NCI-H1048 (cell line): ENCODE results near the gene GAMT.
"Not testable (repeated sequence)": the region's sequence is repeated elsewhere in the genome, so short reads cannot be mapped to it uniquely, and the experiment has no call there.

Experiments
- DNase-seq: peaks from one replicate; lab custom pipeline; 2025; lab: John Stamatoyannopoulos, UW

GAMT gene

GRCh38 chr19:1401138-1401888 is at the start of gene GAMT:
TSS of gene GAMT (minus strand) at chr19:1401542. CDS start at chr19:1401476, 66 bp downstream.
- no peak for DNase-seq

- no peak for DNase-seq
These were observed 48.4 kb upstream of the GAMT start, which contains the start of gene APC2 for GRCh38 chr19:1449467-1450442. TSS of gene APC2 (plus strand) at chr19:1450121. CDS start at chr19:1453002, 2,881 bp downstream.

GRCh38 chr19:1447944-1448343 is 46.6 kb upstream of the GAMT start:
- no peak for DNase-seq

- no peak for DNase-seq
These were observed 46.2 kb upstream of the GAMT start for GRCh38 chr19:1447504-1447903.

GRCh38 chr19:1446713-1447481 is 45.6 kb upstream of the GAMT start:
- DNase-seq = no peak

GRCh38 chr19:1445932-1446712 is 44.8 kb upstream of the GAMT start:
- DNase-seq = no peak

GRCh38 chr19:1445185-1445931 is 44.0 kb upstream of the GAMT start:
- no peak for DNase-seq

GRCh38 chr19:1441677-1442438 is 40.5 kb upstream of the GAMT start:
- DNase-seq = no peak

- DNase-seq = no peak
These were observed 39.7 kb upstream of the GAMT start for GRCh38 chr19:1441022-1441426.

- no peak for DNase-seq
These were observed 39.1 kb upstream of the GAMT start for GRCh38 chr19:1440418-1440801.

- DNase-seq = not testable (repeated sequence)
These were observed 38.4 kb upstream of the GAMT start for GRCh38 chr19:1439525-1440417.

- DNase-seq = no peak
These were observed 37.6 kb upstream of the GAMT start for GRCh38 chr19:1438933-1439354.

GRCh38 chr19:1438035-1438932 is 36.9 kb upstream of the GAMT start, which contains the start of gene RPS15:
TSS of gene RPS15 (plus strand) at chr19:1438396. CDS start at chr19:1438426, 30 bp downstream.
- DNase-seq = peak; percentile 84

- DNase-seq = no peak
These were observed 36.3 kb upstream of the GAMT start for GRCh38 chr19:1437609-1438008.

GRCh38 chr19:1435378-1435989 is 34.1 kb upstream of the GAMT start:
- DNase-seq = no peak

GRCh38 chr19:1434577-1435060 is 33.3 kb upstream of the GAMT start:
- no peak for DNase-seq

GRCh38 chr19:1434040-1434366 is 32.7 kb upstream of the GAMT start:
- DNase-seq = no peak
